HTERT RPE-1 (cell line): ENCODE measurements around the gene RPP25L.

Experiments
- in situ Hi-C: fragments of 300-500 bp; cut with MboI; formaldehyde crosslinking; loops from 4 replicates; pipeline ENCODE4 v1.14.3; 2020; ENCODE audit warnings: low sequenced_read_pairs

Gene RPP25L

DNA sequence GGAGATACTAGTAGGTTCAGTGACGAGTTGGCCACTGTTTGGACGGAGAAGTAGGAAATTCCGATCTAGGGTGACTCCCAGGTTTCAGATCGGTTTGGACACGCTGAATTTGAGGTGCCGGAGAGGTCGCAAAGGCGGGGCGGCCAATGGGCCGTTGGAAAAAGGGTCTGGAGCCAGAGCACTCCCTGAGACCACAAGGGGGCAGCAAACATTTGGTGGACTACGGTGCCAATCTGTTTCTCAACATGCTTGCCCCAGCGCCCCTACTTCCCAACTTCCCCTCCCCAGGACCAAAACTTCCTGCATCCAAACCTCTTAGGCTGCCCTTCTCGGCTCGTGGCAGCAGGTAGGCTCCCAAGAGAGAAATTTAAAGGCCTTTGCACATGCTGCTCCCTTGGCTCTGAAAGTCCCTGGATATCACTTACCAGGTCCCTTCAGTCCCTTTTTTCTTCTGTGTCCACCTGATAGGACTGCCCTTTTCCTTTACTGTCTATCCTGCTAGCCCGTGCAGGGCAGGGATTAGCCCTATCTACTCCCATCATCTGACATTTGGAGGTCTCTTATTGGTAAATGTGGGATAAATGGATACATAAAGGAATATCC, 992 bp upstream of the RPP25L start:
- in situ Hi-C loops: no loop called here

DNA sequence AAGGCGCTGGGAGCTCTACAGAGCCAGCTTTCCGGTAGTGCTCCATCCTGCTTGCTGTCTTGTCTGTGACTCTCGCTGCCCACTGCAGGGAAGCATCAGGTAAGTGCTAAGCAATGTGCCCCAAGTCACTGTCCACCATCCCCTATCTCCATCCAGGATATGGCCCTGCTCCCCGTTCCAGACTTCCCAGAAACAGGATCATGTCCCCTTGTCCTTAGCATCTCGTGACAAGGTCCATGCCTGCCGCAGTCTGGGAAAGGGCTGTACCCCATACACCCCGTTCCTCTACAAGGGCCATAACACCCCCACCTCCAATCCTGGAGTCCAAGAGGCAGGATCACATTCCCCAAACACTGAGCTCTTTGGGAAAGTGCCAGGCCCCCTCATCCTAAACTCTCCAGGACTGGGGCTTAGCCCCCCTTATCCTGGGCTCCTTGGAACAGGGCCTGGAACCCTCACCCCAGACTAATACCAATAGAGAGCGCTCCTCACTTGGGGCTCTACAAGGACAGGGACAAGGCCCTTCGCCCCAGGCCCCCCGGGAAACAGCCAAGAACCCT, 566 bp downstream of the RPP25L start:
- in situ Hi-C loops: no loop called here

DNA sequence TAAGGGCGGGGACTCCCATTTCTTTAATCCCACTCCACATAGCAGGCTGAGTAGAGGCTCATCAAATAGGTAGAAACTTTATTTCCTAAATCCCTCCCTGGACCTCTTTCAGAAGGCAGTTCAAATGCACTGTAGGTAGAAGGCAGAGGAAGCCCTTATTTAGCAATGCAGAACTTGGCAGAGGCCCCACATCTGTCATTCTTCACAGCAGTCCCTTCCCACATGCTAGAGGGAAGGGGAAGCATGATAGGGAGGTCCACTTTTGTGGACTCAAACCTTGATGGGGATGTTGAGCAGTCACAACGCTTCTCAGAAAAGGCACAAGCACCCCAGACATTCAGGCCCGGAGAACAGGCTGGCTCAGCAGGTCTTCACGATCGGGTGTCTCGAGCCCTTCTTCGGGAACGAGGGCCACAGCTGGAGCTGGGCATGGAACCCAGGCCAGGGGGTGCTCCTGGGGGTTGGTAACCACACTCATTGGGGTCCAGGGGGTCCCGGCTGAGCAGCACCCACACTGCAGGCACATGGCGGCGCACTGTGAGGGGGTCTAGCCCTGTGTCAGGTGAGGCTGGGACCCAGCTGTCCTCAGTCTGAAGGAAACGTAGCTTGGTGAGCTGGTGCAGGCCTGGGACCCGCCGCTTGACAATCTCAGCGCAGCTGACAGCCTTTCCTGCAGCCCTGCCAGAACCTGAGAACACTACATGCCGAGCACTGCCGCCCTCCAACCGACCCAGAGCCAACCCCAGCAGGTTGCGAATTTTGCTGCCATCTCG, 1.3 kb downstream of the RPP25L start:
- in situ Hi-C loops: no loop called here

DNA sequence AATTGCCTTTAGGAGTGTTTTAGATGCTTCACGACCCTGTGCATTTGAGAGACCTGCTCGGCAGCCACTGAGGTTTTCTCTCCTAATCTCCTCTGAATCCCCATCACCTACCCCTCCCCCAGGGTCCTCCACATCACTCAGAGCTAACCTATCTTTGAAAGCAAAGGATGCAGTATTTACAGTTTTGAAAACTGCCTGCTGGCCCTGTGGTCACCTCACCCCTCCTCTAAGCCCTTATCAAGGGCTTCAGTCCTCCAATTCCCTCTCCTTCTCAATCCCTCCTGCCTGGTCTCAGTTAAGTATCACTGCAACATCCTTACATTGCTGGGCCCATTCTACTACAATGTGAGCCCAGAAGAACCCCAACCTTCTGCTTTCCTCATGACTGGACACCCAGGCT, 4.6 kb downstream of the RPP25L start:
- in situ Hi-C loops: no loop called here

DNA sequence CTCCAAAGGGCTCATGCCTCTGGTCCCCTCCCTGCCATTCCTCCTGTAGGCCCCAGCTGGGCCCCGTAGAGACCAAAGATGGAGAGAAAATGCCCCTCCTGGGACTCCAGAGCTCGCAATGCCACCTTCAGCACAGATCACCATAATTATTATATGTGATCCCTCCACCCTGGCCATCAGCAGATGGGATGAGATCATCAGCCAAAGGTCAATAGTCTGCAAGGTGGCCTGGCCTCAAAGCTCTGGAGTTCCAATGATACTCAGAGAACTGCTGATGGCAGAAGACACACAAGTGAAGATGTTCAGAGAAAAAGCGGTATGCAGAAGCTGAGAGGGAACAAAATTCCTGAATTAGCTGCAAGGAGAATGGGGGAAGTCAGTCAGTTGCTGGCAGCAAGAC, 5.0 kb downstream of the RPP25L start:
- in situ Hi-C loops: no loop called here

DNA sequence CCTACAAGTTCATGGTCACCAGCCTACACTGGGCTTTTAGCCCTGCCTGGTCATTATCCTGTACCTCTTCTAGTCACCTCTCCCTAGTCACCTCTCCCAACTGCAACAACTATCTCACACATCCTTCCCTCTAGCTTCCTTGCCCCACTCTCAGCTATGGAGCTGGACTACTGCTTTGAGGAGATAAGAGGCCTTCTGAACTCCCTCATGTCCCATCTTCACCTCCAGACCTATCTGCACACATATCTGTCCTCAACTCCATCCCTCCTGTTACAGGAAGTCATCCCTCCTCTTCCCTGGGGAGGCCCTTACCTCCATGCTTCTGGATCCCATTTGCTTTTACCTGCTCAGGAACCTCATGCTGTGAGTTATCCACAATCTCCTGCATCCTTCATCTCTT, 5.7 kb downstream of the RPP25L start:
- in situ Hi-C loops: no loop called here

DNA sequence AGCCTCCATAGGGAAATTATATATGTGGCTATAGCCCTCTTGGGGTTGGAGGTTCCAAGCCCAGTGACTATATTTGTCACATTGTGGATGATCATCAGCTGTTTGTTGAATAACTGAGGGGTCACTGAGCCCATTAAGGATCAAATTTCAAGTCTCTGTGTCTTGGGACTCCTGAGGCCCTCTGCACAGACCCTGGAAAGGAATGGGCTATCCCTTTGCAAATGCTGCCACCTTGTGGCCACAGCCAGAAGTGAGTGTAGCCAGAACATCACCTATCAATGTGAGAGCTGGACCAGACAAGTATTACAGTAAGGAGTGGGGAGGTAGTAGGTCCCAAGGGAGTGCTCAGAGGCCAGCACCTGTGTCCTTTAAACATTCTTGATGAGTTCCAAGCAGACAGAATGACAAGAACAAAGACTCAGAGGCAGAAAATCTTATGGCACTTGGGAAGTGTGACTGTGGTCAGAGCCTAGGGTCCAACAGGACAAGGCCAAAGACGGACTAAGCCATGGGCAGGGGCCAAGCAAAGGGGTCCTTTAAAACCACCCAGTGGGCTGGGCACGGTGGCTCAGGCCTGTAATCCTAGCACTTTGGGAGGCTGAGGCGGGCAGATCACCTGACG, 8.2 kb downstream of the RPP25L start:
- in situ Hi-C loops: no loop called here

DNA sequence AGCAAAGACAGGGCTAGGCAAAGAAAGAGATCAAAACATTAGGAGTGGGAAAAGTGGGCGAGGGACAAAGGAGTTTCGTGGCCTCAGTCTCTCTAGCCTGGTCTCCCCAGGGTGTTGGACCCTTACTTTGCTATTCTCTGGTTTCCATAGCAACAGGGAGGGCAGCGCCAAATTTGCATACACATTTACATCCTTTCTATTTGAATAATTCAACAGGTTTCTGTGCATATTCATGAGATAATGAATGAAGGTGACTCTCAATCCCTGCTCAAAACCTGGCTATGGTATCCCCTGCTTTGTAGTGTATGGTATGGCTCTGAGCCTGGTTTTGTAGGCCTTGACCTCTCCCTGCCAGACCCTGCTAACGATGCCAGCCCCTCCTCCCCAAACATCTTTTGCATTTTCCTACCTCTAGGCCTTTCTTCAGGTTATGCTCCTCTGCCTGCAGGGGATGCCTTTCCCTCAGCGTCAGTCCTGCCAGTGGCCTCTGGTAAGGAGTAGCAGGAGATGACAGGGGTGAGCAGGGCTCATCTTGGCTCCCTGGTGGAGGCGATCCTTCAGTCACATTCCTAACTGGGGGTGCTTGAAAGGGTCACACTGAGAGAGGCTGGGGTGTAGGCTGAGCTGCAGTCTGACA, 9.8 kb downstream of the RPP25L start:
- in situ Hi-C loops: no loop called here

DNA sequence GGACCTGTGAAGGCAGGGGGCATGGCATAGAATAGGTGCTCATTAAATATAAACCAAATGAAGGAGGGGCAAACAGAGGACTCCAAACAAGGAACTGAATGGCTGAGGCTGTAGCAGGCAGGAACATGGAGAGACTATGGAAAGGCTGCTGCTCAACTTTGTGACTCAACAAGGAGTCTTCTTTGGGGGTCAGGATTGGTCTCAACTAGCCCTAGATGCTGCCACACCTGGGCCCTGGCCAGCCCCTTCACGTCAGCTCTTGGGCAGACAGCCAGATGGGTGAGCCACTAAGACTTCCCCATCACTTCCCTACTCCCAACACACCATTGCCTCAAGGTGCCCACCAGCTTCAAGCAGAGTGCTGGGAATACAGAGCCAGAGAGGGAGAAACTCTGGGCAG, 11.0 kb downstream of the RPP25L start:
- in situ Hi-C loops: no loop called here

DNA sequence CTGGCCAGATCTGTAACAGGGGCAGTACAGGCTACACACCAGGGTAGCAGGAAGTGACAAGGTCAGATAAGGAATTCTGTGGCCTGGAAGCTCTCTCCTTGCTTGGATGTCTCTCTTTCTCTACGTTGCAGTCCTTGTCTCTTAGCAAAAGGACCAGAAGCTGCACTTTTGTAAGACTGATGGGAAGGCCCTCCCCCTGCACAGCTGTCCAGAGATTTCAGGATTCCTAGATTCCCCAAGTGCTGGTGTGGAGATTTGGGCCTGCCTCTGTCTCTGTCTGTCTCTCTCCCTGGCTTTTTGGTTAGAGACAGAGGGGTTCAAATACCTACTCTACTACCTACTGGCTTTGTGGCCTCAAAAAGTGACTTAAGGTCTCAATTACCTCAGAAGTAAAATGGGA, 12.4 kb downstream of the RPP25L start:
- in situ Hi-C loops: no loop called here

DNA sequence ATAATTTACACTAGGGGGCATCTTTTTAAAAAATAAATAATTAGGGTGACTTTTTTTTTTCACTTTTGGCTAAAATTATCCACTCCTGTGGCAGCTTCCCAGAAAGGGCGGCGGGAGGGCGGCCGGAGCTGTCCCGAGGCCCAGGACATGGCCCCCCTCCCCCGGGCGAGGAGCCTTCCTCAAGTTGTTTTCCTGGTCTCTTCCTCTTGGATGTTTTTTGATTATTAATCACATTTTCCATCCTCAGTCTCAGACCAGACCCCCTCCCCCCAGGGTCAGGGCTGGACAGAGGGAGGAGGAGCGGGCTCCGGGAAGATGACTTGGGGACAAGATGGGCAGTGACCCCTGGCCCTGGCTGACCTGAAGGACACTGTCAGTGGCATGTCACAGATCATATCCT, 17.7 kb downstream of the RPP25L start:
- in situ Hi-C loops: no loop called here

DNA sequence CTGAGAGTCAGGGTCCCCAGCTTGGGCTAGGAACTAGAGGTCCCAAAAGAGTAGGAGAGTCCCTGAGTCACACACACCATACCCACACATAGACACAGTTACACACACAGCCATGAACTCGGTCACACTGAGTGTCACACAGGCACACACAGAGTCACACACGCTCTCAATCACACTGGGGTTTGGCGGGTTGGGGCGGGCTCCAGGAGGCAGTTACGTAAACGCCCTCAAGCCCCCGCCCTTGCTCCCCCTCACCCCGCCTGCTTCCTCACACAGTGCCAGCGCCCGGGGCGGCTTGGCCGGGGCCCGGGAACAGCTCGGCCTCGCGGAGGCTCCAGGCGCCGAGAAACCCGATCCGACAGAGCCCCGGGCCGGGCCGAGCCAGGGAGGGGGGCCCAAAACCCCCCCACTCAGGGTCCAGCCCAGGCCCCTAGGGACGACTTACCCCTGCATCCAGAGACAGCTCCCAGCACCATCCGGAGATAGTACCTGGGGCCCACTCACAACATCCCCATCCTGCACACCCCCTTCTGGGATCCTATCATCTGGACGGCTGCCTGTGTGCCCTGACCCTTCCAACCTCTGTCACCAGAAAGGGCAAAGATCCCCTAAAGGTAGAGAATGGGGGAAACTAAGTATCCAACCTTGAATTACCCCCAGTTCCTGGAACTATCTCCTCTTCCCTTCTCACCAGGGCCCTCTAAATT, 18.8 kb downstream of the RPP25L start:
- in situ Hi-C loops: no loop called here

DNA sequence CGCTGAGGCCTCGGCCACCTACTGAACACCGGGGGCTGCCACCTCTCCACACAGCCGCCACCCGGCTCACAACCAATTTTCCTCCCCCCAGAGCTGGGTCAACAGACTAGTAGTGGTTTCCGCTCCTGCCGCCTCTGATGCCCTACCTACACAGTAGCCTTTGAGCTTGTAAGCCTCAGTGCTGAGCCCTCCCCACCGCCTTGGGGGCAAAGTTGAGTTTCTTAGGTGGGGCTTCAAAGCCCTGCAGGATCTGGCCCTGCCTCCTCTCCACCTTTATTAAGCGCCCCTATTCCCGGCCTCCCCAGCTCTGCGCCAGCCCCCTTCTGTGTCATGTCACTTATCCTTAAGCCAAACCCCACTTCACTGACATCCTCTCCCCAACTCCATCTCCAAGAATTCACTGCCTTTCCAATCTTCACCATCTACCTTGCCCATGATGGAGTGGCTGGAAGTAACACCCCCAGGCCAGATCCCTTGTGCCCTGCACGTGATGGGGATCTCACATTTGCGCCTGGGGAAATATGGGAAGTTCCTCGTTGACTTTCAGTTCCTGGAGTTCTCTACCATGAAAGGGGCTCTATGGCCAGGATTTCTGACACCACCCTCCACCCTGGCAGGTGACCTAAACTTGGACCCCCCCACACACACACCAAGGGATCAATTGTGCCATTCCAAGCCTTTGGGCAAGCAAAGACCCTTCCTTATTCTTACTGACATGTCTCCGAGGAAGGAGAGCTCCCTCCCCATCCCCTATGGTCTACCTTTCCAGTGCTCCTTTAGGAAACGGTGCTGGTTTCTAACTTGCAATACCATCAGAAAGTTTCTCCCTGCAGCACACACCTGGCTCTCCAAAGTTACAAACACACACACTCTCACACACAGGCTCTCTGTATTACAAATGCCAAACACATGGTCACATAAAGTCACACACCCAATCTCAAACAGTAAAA, 19.7 kb downstream of the RPP25L start:
- in situ Hi-C loops: no loop called here

DNA sequence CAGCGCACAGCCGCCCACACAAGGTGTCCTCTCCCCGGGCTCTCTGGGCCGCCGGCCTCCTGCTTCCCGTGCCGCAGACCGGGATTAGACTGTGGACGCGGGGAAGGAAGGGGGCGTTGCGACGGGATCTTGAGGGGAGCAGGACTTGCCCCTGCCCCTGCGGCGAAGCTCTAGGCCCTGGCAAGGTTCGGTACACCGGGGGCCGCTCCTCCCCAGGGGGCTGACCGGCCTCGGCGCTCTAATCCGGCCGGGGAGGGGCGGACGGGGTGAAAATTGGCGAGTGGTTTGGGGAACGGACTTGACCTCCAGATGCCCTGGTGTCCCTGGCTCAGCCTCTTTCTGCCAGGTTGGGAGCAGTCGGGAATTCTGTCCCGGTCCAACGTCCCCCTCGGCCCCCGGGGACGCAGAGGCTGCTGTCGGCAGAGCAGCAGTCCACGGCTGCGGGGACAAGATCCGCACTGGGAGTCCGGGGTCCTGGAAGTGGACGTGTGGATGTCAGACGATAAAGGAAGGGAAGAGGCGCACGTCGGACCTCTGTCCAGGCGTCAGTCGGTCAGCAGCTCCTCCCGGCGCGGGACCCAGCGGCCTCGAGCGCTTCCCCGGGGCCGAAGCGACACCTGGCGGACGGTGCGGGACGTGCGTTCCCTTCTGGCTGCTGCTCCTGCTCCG, 20.5 kb downstream of the RPP25L start:
- in situ Hi-C loops: no loop called here

DNA sequence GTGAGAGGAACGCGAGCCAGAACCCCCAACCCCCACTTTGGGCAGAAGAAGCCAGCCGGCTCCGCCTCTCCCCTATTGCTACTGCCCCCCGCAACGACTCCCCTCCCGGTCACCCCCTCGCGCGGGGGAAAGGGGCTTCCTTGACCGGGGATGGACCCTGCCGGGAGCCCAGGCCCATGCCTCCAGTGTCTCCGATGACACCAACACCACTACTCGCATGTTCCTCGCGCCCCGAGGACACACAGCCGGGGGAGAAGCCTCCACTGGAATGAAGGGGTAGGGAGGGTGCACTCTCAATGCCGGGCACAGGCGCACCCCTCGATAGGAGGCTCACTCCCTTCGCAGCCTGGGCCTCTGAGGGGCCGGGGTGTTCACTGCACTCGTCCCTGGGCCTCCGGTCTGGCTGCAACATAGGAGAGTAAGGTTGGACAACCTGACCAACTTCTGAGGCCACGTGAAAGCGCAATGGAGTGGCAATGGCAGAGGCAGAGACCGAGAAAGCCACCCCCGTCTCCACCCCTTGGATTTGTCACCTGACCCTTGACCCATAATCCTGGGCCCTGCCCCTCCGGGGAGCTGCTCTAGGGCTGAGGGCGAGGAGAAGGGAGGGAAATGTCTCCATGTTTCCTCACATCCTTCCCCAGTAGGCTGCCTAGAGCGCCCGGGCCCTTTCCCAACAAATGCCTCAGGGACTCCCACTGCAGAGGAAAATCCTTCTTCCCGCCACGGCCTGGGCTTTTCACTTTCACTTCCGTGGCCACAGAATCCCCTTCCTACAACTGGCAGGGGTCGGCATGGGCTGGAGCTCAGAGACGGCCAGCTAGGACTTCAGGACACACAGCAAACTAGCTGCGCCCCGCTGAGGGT, 21.3 kb downstream of the RPP25L start:
- in situ Hi-C loops: no loop called here

DNA sequence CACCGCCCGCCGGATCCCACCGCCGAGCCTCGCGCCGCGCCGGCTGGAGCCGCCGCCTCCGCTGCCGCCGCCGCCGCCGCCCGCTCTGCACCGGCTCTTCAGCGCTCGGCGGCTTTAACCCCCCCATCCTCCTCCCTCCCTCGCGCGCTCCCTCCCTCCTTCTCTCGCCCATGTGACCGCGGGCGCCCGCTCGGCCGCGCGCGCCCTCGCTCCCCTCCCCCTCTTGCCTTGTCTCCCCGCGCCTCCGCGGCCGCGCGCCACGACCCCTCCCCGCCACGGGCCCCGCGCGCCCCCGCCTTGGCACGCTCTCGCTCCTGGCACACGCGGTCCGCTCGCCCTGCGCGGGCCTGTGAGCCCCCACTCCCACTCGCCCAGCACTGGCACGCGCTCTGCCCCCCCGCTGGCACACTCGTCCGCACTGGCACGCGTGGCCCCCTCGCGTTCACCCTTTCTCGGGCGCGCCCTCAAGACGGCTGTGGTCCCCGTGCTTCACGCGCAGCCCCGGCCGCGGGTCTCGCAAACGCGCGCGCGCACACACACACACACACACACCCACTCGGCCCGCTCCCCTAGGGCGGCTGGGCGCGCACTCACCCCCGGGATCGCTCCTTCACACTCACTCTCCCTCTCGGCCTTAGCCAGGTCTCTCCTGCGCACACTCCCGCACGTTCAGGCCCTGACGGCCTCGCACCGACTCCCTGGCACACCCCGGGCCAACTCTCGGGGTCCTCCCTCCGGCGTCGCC, 22.1 kb downstream of the RPP25L start, which contains the start of gene CNTFR:
TSS of gene CNTFR (minus strand) at position 89 of the 745 bp plus-strand sequence. CDS start 20,743 bp downstream, outside the sequence.
- in situ Hi-C loops: no loop called here
